ENCODE measurements around the gene MEIS2.

The MEIS2 gene

DNA sequence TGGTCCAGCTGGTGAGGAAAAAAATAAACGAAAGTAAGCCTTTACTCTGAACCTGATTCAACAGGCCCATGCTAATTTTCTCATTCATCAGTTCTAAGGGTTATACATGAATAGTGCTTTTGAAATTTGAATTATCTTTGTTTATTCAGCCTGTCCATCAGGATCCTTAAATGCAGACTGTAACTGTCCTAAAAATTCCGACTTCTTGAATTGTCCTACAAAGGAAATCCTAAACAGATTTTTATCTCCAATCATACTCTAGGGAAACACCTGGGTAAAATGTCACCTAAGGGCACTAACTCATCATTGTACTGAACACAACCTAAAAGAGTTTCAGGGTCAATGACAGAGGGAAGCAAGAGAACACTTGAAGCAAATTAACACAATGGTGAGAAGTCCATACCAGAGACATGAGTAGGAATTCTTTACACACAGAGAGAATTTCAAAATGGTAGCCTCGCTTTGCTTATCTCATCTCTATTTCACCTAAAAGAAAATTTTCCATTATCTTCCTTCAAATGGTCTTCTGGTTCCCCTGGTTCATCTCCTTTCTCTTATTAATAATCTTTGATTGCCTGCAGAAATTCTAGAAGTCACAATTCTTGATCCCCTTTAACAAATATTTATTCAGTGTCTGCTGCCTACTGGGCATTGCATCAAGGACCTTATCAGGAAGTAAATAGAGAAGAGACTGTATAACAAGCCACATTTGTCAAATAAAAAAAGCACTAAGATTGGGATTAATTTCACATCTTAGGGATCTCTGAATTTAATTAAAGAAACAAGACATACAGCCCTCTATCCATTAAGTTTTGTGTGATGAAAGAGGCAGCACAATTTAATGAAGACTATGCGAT, 182.7 kb downstream of the MEIS2 start:
- Histone ChIP-seq H3K9me2 (replicated peaks; ENCODE audit: low read depth, low read length) (no peaks in the 10 kb centered on the region), H3K27me3 (ENCODE audit: insufficient read depth, low read length, poor library complexity, severe bottlenecking) (no peaks in the 10 kb centered on the region), H3K36me3 (ENCODE audit: insufficient read depth, low read length) (no peaks in the 10 kb centered on the region), H3K9ac (ENCODE audit: low read depth, low read length, poor library complexity, severe bottlenecking) (no peak overlapping the region), H3K4me1 (ENCODE audit: insufficient read depth, low read length, poor library complexity, severe bottlenecking) (no peaks in the 10 kb centered on the region), H3K4me2 (ENCODE audit: low read depth, low read length, poor library complexity, severe bottlenecking) (no peak overlapping the region), H3F3A (ENCODE audit: low read depth) (no peaks in the 10 kb centered on the region), H3K9me3 (ENCODE audit: insufficient read depth, low read depth, low read length) (no peaks in the 10 kb centered on the region), H3K4me3 (ENCODE audit: low read length, poor library complexity, severe bottlenecking) (no peak overlapping the region), H3K79me2 (ENCODE audit: insufficient read depth, low read length) (no peaks in the 10 kb centered on the region), H2AFZ (ENCODE audit: low read length) (no peak overlapping the region), H4K20me1 (ENCODE audit: insufficient read depth, low read length, poor library complexity, severe bottlenecking) (no peaks in the 10 kb centered on the region)
- TF ChIP-seq, protein P1, sequence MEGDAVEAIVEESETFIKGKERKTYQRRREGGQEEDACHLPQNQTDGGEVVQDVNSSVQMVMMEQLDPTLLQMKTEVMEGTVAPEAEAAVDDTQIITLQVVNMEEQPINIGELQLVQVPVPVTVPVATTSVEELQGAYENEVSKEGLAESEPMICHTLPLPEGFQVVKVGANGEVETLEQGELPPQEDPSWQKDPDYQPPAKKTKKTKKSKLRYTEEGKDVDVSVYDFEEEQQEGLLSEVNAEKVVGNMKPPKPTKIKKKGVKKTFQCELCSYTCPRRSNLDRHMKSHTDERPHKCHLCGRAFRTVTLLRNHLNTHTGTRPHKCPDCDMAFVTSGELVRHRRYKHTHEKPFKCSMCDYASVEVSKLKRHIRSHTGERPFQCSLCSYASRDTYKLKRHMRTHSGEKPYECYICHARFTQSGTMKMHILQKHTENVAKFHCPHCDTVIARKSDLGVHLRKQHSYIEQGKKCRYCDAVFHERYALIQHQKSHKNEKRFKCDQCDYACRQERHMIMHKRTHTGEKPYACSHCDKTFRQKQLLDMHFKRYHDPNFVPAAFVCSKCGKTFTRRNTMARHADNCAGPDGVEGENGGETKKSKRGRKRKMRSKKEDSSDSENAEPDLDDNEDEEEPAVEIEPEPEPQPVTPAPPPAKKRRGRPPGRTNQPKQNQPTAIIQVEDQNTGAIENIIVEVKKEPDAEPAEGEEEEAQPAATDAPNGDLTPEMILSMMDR (conservative IDR thresholded peaks at IDR 0.05; ENCODE audit: low read length) = no peak
- no peak for TF ChIP-seq EZH2phosphoT487 (IDR thresholded peaks at IDR 0.05; ENCODE audit: borderline replicate concordance)

- H3K4me3 ChIP-seq (ENCODE audit: low read length, poor library complexity, severe bottlenecking) = no peak overlapping the region
- no peaks in the 10 kb centered on the region for H3K9me2 ChIP-seq (replicated peaks; ENCODE audit: low read depth, low read length)
- H3K9me3 ChIP-seq (ENCODE audit: insufficient read depth, low read depth, low read length) = no peaks in the 10 kb centered on the region
- TF ChIP-seq, protein P1 (conservative IDR thresholded peaks at IDR 0.05; ENCODE audit: low read length) = no peak
- no peak for TF ChIP-seq EZH2phosphoT487 (IDR thresholded peaks at IDR 0.05; ENCODE audit: borderline replicate concordance)
- H4K20me1 ChIP-seq (ENCODE audit: insufficient read depth, low read length, poor library complexity, severe bottlenecking) = no peaks in the 10 kb centered on the region
- H3K4me2 ChIP-seq (ENCODE audit: low read depth, low read length, poor library complexity, severe bottlenecking) = no peak overlapping the region
- no peaks in the 10 kb centered on the region for H3K36me3 ChIP-seq (ENCODE audit: insufficient read depth, low read length)
- no peaks in the 10 kb centered on the region for H3K79me2 ChIP-seq (ENCODE audit: insufficient read depth, low read length)
- no peaks in the 10 kb centered on the region for H3K27me3 ChIP-seq (ENCODE audit: insufficient read depth, low read length, poor library complexity, severe bottlenecking)
- no peaks in the 10 kb centered on the region for H3K4me1 ChIP-seq (ENCODE audit: insufficient read depth, low read length, poor library complexity, severe bottlenecking)
- H2AFZ ChIP-seq (ENCODE audit: low read length) = no peak overlapping the region
- no peak overlapping the region for H3K9ac ChIP-seq (ENCODE audit: low read depth, low read length, poor library complexity, severe bottlenecking)
- no peaks in the 10 kb centered on the region for H3F3A ChIP-seq (ENCODE audit: low read depth)
Measured at GRCh38 chr15:36914960-36915808, 185.2 kb downstream of the MEIS2 start.

GRCh38 chr15:36914466-36914865, 185.9 kb downstream of the MEIS2 start:
- Histone ChIP-seq H3F3A (ENCODE audit: low read depth) (no peaks in the 10 kb centered on the region), H3K9ac (ENCODE audit: low read depth, low read length, poor library complexity, severe bottlenecking) (no peak overlapping the region), H3K4me1 (ENCODE audit: insufficient read depth, low read length, poor library complexity, severe bottlenecking) (no peaks in the 10 kb centered on the region), H3K4me2 (ENCODE audit: low read depth, low read length, poor library complexity, severe bottlenecking) (no peak overlapping the region), H4K20me1 (ENCODE audit: insufficient read depth, low read length, poor library complexity, severe bottlenecking) (no peaks in the 10 kb centered on the region), H2AFZ (ENCODE audit: low read length) (no peak overlapping the region), H3K4me3 (ENCODE audit: low read length, poor library complexity, severe bottlenecking) (no peak overlapping the region), H3K79me2 (ENCODE audit: insufficient read depth, low read length) (no peaks in the 10 kb centered on the region), H3K27me3 (ENCODE audit: insufficient read depth, low read length, poor library complexity, severe bottlenecking) (no peaks in the 10 kb centered on the region), H3K9me2 (replicated peaks; ENCODE audit: low read depth, low read length) (no peaks in the 10 kb centered on the region), H3K36me3 (ENCODE audit: insufficient read depth, low read length) (no peaks in the 10 kb centered on the region), H3K9me3 (ENCODE audit: insufficient read depth, low read depth, low read length) (no peaks in the 10 kb centered on the region)
- TF ChIP-seq EZH2phosphoT487 (IDR thresholded peaks at IDR 0.05; ENCODE audit: borderline replicate concordance) = no peak
- TF ChIP-seq, protein P1 (conservative IDR thresholded peaks at IDR 0.05; ENCODE audit: low read length) = no peak
